HUES48 (cell line): ENCODE data around the gene P3R3URF.

ENCODE experiments used
- H3K27ac ChIP-seq: one replicate; pipeline ENCODE4 v1.7.0; 2013; ENCODE audit warnings: low read depth, low read length, inconsistent platforms
- H3K27me3 ChIP-seq: 2 replicates; pipeline ENCODE4 v1.6.1; 2013; ENCODE audit warnings: mild to moderate bottlenecking, low read length; ENCODE audit not compliant: control insufficient read depth, insufficient read depth
- H3K36me3 ChIP-seq: 2 replicates; pipeline ENCODE4 v1.6.1; 2013; ENCODE audit warnings: low read length; ENCODE audit not compliant: control insufficient read depth, insufficient read depth
- H3K4me1 ChIP-seq: 2 replicates; pipeline ENCODE4 v1.6.1; 2013; ENCODE audit warnings: mild to moderate bottlenecking, low read length; ENCODE audit not compliant: control insufficient read depth, insufficient read depth
- H3K4me3 ChIP-seq: 2 replicates; pipeline ENCODE4 v1.5.1; 2013; ENCODE audit warnings: mild to moderate bottlenecking, low read depth, low read length
- H3K9ac ChIP-seq: 2 replicates; pipeline ENCODE4 v1.6.1; 2013; ENCODE audit warnings: mild to moderate bottlenecking, low read depth, low read length, moderate library complexity
- H3K9me3 ChIP-seq: 2 replicates; pipeline ENCODE4 v1.6.1; 2013; ENCODE audit warnings: low read length; ENCODE audit not compliant: control insufficient read depth, insufficient read depth

P3R3URF gene

GRCh38 chr1:46193984-46194570, 17.8 kb upstream of the P3R3URF start:
- H3K36me3 ChIP-seq: peaks cover 61% of the 10 kb centered on the region
- H3K4me1 ChIP-seq: no peaks in the 10 kb centered on the region
- H3K9ac ChIP-seq: no peak overlapping the region
- no peak overlapping the region for H3K4me3 ChIP-seq
- no peaks in the 10 kb centered on the region for H3K9me3 ChIP-seq
- H3K27me3 ChIP-seq: no peaks in the 10 kb centered on the region
- no peak overlapping the region for H3K27ac ChIP-seq

- no peaks in the 10 kb centered on the region for H3K27me3 ChIP-seq
- peaks cover 67% of the 10 kb centered on the region for H3K36me3 ChIP-seq
- no peak overlapping the region for H3K27ac ChIP-seq
- no peak overlapping the region for H3K9ac ChIP-seq
- no peaks in the 10 kb centered on the region for H3K9me3 ChIP-seq
- no peaks in the 10 kb centered on the region for H3K4me1 ChIP-seq
- no peak overlapping the region for H3K4me3 ChIP-seq
Measured at GRCh38 chr1:46193285-46193684, 17.0 kb upstream of the P3R3URF start.

- no peak overlapping the region for H3K4me3 ChIP-seq
- H3K36me3 ChIP-seq: peaks cover 67% of the 10 kb centered on the region
- H3K9ac ChIP-seq: no peak overlapping the region
- no peaks in the 10 kb centered on the region for H3K9me3 ChIP-seq
- no peak overlapping the region for H3K27ac ChIP-seq
- H3K27me3 ChIP-seq: no peaks in the 10 kb centered on the region
- no peaks in the 10 kb centered on the region for H3K4me1 ChIP-seq
Measured at GRCh38 chr1:46192171-46192570, 15.9 kb upstream of the P3R3URF start.

DNA sequence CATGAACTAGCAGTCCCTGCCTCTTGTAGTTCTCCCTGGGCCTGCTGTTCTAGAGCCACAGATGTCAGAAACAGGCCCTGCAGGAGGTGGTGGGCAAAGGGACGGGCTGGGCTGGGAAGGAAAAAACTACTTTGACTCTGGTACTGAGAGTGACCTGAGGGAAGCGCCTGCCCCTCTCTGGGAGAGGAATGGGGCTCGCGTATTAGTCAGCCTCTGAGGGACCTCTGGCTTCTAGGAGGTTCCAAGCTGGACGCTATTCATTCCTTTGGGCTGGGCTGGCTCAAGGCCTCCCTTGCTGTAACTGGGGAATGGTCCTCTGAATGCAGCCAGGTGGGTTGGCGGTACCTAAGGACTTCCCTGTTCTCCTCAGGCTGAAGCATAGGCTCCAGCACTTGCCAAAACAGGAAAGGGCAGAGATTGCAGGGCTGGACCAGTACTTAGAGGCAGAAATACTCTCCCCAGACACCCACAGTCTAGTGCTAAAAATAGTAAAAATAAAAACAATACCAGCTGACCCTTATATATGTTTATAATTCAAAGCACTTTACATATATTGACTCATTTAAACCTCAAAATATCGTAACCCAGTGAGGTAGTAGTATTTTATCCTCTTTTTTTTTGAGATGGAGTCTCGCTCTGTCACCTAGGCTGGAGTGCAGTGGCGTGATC, 14.9 kb upstream of the P3R3URF start:
- Histone ChIP-seq H3K36me3 (peaks cover 64% of the 10 kb centered on the region), H3K4me1 (no peaks in the 10 kb centered on the region), H3K4me3 (no peak overlapping the region), H3K9ac (no peak overlapping the region), H3K27ac (no peak overlapping the region), H3K27me3 (no peaks in the 10 kb centered on the region), H3K9me3 (no peaks in the 10 kb centered on the region)

GRCh38 chr1:46190539-46190938, 14.3 kb upstream of the P3R3URF start:
- Histone ChIP-seq H3K27ac (no peak overlapping the region), H3K27me3 (no peaks in the 10 kb centered on the region), H3K9ac (no peak overlapping the region), H3K4me3 (no peak overlapping the region), H3K4me1 (no peaks in the 10 kb centered on the region), H3K36me3 (peaks cover 59% of the 10 kb centered on the region), H3K9me3 (no peaks in the 10 kb centered on the region)

GRCh38 chr1:46188295-46189030, 12.2 kb upstream of the P3R3URF start:
- no peak overlapping the region for H3K9ac ChIP-seq
- no peak overlapping the region for H3K4me3 ChIP-seq
- peaks cover 43% of the 10 kb centered on the region for H3K36me3 ChIP-seq
- H3K9me3 ChIP-seq: no peaks in the 10 kb centered on the region
- no peaks in the 10 kb centered on the region for H3K27me3 ChIP-seq
- no peak overlapping the region for H3K27ac ChIP-seq
- H3K4me1 ChIP-seq: no peaks in the 10 kb centered on the region

DNA sequence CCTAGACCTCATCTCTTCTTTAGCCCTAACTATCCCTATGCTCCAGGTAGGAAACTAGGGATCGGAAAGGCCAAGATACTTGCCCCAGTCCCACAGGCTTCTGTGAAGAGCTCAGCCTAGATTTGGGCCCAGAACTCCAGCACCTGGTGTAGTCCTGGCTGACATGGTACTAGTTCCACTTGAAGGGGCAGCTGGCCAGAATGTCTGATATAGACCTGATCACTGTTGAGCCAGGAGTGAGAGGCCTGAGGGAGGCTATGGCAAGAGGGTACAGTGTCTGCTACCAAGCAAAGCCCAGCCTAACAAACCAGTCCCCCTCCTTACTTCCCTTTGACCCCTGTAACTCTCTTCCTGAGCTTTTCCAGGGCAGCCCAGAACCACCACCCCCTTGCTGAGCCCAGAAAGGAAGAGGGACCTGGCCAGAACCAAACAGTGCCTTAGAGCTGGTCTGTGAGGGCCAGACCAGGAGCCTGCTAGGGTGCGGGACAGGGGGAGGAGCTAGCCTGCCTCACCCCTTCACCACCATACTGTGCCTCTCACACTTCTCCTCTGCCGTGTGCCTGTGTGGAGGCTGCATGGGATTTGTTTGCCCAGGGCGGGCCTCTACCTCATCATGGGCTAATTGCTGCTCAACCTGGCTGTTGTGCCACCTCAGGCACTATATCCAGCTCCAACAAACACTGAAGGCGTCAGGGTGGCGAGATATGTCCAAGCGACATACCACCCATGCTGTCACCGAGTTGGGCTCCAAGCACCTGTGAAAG, 11.0 kb upstream of the P3R3URF start:
- Histone ChIP-seq H3K27me3 (no peaks in the 10 kb centered on the region), H3K36me3 (peaks cover 31% of the 10 kb centered on the region), H3K27ac (no peak overlapping the region), H3K4me1 (no peaks in the 10 kb centered on the region), H3K9ac (no peak overlapping the region), H3K9me3 (no peaks in the 10 kb centered on the region), H3K4me3 (no peak overlapping the region)

- Histone ChIP-seq H3K4me1 (no peaks in the 10 kb centered on the region), H3K9me3 (no peaks in the 10 kb centered on the region), H3K4me3 (no peak overlapping the region), H3K27ac (no peak overlapping the region), H3K27me3 (peaks cover 6% of the 10 kb centered on the region), H3K9ac (no peak overlapping the region), H3K36me3 (peaks cover 23% of the 10 kb centered on the region)
Measured at GRCh38 chr1:46186076-46186475, 9.8 kb upstream of the P3R3URF start.

DNA sequence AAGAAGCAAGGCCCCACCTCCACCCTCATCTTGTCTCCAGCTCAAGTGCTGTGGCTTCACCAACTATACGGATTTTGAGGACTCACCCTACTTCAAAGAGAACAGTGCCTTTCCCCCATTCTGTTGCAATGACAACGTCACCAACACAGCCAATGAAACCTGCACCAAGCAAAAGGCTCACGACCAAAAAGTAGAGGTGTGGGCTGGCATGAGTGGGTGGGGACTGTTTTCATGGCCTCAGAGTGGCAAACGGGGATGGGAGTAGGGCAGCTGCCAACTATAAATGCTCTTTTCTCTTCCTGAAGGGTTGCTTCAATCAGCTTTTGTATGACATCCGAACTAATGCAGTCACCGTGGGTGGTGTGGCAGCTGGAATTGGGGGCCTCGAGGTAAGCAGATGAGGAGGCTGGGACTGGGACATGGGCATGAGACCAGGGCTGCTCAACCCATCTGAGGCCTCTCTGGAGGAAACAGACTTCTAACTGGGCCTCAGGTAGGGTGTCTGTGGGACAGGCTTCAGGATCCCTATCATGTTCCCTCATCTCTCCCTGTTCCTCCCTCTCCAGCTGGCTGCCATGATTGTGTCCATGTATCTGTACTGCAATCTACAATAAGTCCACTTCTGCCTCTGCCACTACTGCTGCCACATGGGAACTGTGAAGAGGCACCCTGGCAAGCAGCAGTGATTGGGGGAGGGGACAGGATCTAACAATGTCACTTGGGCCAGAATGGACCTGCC, 8.8 kb upstream of the P3R3URF start:
- Histone ChIP-seq H3K36me3 (peaks cover 14% of the 10 kb centered on the region), H3K27ac (no peak overlapping the region), H3K4me3 (no peak overlapping the region), H3K9me3 (no peaks in the 10 kb centered on the region), H3K4me1 (peaks cover 1% of the 10 kb centered on the region; the same call in 1 of the 2 replicates), H3K9ac (no peak overlapping the region), H3K27me3 (peaks cover 11% of the 10 kb centered on the region)

DNA sequence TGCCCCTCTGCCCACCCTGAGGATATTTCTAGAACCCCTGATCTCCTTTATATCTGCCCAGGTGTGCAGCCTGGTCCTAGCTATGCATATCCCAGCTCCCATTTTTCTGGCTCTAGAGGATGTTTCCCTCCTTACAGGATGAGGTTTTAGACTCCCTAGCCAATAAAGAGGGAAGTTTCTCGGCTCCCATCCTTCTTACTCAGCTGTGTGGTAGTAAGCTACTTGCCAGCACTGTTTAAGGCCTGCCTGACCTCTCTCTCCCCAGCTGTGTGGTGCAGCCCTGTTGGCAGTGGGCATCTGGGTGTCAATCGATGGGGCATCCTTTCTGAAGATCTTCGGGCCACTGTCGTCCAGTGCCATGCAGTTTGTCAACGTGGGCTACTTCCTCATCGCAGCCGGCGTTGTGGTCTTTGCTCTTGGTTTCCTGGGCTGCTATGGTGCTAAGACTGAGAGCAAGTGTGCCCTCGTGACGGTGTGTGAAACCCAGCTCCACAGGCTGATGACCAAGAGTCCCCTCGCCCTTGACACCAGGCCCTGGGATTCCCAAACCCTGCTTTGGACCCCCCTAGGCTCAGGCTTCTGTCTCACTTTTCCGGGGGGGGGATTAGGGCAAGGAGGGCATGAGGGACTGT, 7.8 kb upstream of the P3R3URF start:
- Histone ChIP-seq H3K27me3 (peaks cover 11% of the 10 kb centered on the region), H3K9me3 (no peaks in the 10 kb centered on the region), H3K4me3 (no peak overlapping the region), H3K9ac (no peak overlapping the region), H3K27ac (no peak overlapping the region), H3K36me3 (peaks cover 5% of the 10 kb centered on the region; the same call in 1 of the 2 replicates), H3K4me1 (peaks cover 4% of the 10 kb centered on the region; the same call in 1 of the 2 replicates)
